HCT116 (cell line): ENCODE measurements around the gene HSPA9. TPM values are rescaled to one million over a fixed set of nuclear protein-coding genes. Genes with fewer than 3 reads are reported as not detected.

Source experiments
- ATAC-seq: fragments of 200-7000 bp; cut with Tn5 transposase; 2 replicates; pipeline ENCODE4 v1.9.1; 2020; ENCODE audit warnings: mild to moderate bottlenecking, moderate library complexity
- BruUV-seq: library from RNA; stranded (reverse); fragments of 400-500 nt; replicated peaks from 2 replicates; lab custom pipeline; 2021; lab: Mats Ljungman, UMichigan
- CTCF ChIA-PET: fragments of 300-600 bp; sonication (Branson Sonifier 250); formaldehyde crosslinking; loops from one replicate; lab custom pipeline; 2021; ENCODE audit warnings: antibody characterized with exemption; lab: Charles Lee
- POLR2A ChIA-PET: fragments of 300-600, 350-600 bp; sonication (Branson Sonifier 250); formaldehyde crosslinking; loops from one replicate; lab custom pipeline; 2021; ENCODE audit warnings: antibody characterized with exemption; lab: Charles Lee
- RAD21 ChIA-PET, 2 experiments: fragments of 300-600 bp; sonication (Branson Sonifier 250); formaldehyde crosslinking; loops; one replicate each; lab custom pipeline; 2023; ENCODE audit warnings: low total read pairs in 2 of 2; ENCODE audit not compliant: uncharacterized antibody in 2 of 2, unreplicated experiment in 2 of 2, low non-redundant PET in 1 of 2; lab: Charles Lee
- DNase-seq: peaks from one replicate; pipeline ENCODE4 v3.0.0-alpha.2; 2010; ENCODE audit warnings: low read depth, low spot score
- H2AFZ ChIP-seq: fragments of 200-600 bp; shearing (Covaris generic), sonication (generic); 2 replicates; pipeline ENCODE4 v1.6.1; 2017; ENCODE audit warnings: low read depth, mixed run types, mixed read lengths, antibody characterized with exemption, low read length; ENCODE audit not compliant: poor library complexity, severe bottlenecking
- H3K27ac ChIP-seq: 2 replicates; pipeline ENCODE4 v1.5.1; 2012; ENCODE audit warnings: low read depth, low read length
- H3K27me3 ChIP-seq: fragments of 200-600 bp; sonication (generic); 2 replicates; pipeline ENCODE4 v1.6.1; 2016; ENCODE audit warnings: mixed run types, low read length, mixed read lengths; ENCODE audit not compliant: insufficient read depth
- H3K36me3 ChIP-seq, 2 experiments: fragments of 200-500 bp in 1 of 2; fragments of 200-600 bp in 1 of 2; sonication (Bioruptor generic) in 1 of 2; sonication (generic) in 1 of 2; 2 replicates each; pipeline versions ENCODE4 v1.5.1 to v1.6.1; 2014 to 2016; ENCODE audit warnings: low read length in 2 of 2, inconsistent platforms in 1 of 2, mixed read lengths in 1 of 2, mixed run types in 1 of 2; ENCODE audit not compliant: insufficient read depth in 2 of 2, control insufficient read depth in 1 of 2
- H3K4me1 ChIP-seq, 2 experiments: fragments of 200-600 bp in 1 of 2; sonication (generic) in 1 of 2; 2 replicates each; pipeline versions ENCODE4 v1.5.1 to v1.6.1; 2012 to 2017; ENCODE audit warnings: low read length in 2 of 2, inconsistent platforms in 1 of 2, mild to moderate bottlenecking in 1 of 2, mixed read lengths in 1 of 2, mixed run types in 1 of 2, moderate library complexity in 1 of 2; ENCODE audit not compliant: insufficient read depth in 2 of 2, control insufficient read depth in 1 of 2
- H3K4me2 ChIP-seq: fragments of 200-600 bp; sonication (generic); 2 replicates; pipeline ENCODE4 v1.6.1; 2017; ENCODE audit warnings: mixed run types, low read length, mixed read lengths
- H3K4me3 ChIP-seq, 2 experiments: fragments of 200-600 bp in 1 of 2; sonication (generic) in 1 of 2; replicated peaks in 1 of 2; 2 replicates each; pipeline ENCODE4 v1.5.1; 2011 to 2016; ENCODE audit warnings: low read length in 2 of 2, control low read depth in 1 of 2, low read depth in 1 of 2, mild to moderate bottlenecking in 1 of 2, mixed read lengths in 1 of 2, mixed run types in 1 of 2
- H3K79me2 ChIP-seq: fragments of 200-600 bp; sonication (generic); 2 replicates; pipeline ENCODE4 v1.6.1; 2017; ENCODE audit warnings: mild to moderate bottlenecking, mixed run types, low read length, moderate library complexity, mixed read lengths; ENCODE audit not compliant: insufficient read depth
- H3K9ac ChIP-seq: fragments of 200-600 bp; sonication (generic); 2 replicates; pipeline ENCODE4 v1.6.1; 2016; ENCODE audit warnings: low read length, mixed read lengths
- H3K9me2 ChIP-seq: fragments of 200-600 bp; sonication (generic), shearing (Covaris generic); 2 replicates; pipeline ENCODE4 v1.6.1; 2017; ENCODE audit warnings: mixed run types, mild to moderate bottlenecking, moderate library complexity; ENCODE audit not compliant: insufficient read depth
- H3K9me3 ChIP-seq, 2 experiments: fragments of 200-500 bp in 1 of 2; fragments of 200-600 bp in 1 of 2; sonication (Bioruptor generic) in 1 of 2; sonication (generic) in 1 of 2; 2 replicates each; pipeline ENCODE4 v1.6.1; 2014 to 2017; ENCODE audit warnings: low read length in 2 of 2, mixed read lengths in 2 of 2, inconsistent platforms in 1 of 2, low read depth in 1 of 2, mild to moderate bottlenecking in 1 of 2, mixed run types in 1 of 2, moderate library complexity in 1 of 2; ENCODE audit not compliant: control insufficient read depth in 1 of 2, insufficient read depth in 1 of 2
- H4K20me1 ChIP-seq: fragments of 200-600 bp; sonication (generic), shearing (Covaris generic); 2 replicates; pipeline ENCODE4 v1.6.1; 2017; ENCODE audit warnings: mixed run types, mild to moderate bottlenecking, moderate library complexity; ENCODE audit not compliant: insufficient read depth
- CBX3 ChIP-seq: IDR thresholded peaks from 2 replicates; pipeline ENCODE4 v1.6.1; 2012; ENCODE audit warnings: low read depth
- CEBPB ChIP-seq: IDR thresholded peaks from 2 replicates; pipeline ENCODE4 v1.6.1; 2012; ENCODE audit warnings: low read depth
- EGR1 ChIP-seq: IDR thresholded peaks from 2 replicates; pipeline ENCODE4 v1.6.1; 2012; ENCODE audit warnings: low read depth
- ELF1 ChIP-seq: IDR thresholded peaks from 2 replicates; pipeline ENCODE4 v1.6.1; 2012; ENCODE audit warnings: low read depth, borderline replicate concordance
- EZH2phosphoT487 ChIP-seq: fragments of 200-600 bp; IDR thresholded peaks from 2 replicates; pipeline ENCODE4 v1.6.1; 2018; ENCODE audit warnings: antibody characterized with exemption, borderline replicate concordance
- JUND ChIP-seq: IDR thresholded peaks from 2 replicates; pipeline ENCODE4 v1.6.1; 2012
- POLR2AphosphoS5 ChIP-seq: IDR thresholded peaks from 2 replicates; pipeline ENCODE4 v1.6.1; 2011; ENCODE audit warnings: mild to moderate bottlenecking, low read depth, low read length, moderate library complexity
- REST ChIP-seq: IDR thresholded peaks from 2 replicates; pipeline ENCODE4 v1.6.1; 2012; ENCODE audit warnings: low read depth
- SIN3A ChIP-seq: IDR thresholded peaks from 2 replicates; pipeline ENCODE4 v1.6.1; 2012; ENCODE audit warnings: low read depth
- TCF7L2 ChIP-seq: IDR thresholded peaks from 2 replicates; pipeline ENCODE4 v1.7.0; 2011; ENCODE audit warnings: borderline replicate concordance, inconsistent platforms; ENCODE audit not compliant: insufficient read depth, insufficient read length; ENCODE audit errors: extremely low read depth
- ZFX ChIP-seq: fragments of 450-650 bp; IDR thresholded peaks from 2 replicates; pipeline ENCODE4 v1.6.1; 2017
- intact Hi-C: fragments of 100-400 bp; cut with micrococcal nuclease; formaldehyde crosslinking; loops from 2 replicates; pipeline ENCODE4 v1.10.0; 2022
- total RNA-seq: library from RNA; stranded (reverse); gene quantifications from one replicate; pipeline ENCODE4 v1.2.1, GENCODE V29; 2021; ENCODE audit not compliant: unreplicated experiment
- TF ChIP-seq, protein P1 (sequence below): IDR thresholded peaks from 2 replicates; pipeline ENCODE4 v1.6.1; 2012
- TF ChIP-seq, protein P2 (sequence below): IDR thresholded peaks from 2 replicates; pipeline ENCODE4 v1.6.1; 2012

Gene HSPA9
- total RNA-seq, 1 experiment from 2014 or later, result 486 TPM

- Histone ChIP-seq H3K4me3 (no peak overlapping the region), H3K79me2 (no peaks in the 10 kb centered on the region), H2AFZ (no peak overlapping the region), H3K36me3 (no peaks in the 10 kb centered on the region), H3K9me2 (no peaks in the 10 kb centered on the region), H3K4me1 (peaks cover 0 to 5% of the 10 kb centered on the region in 2 experiments; a peak in 1 of 4 replicates), H3K4me2 (no peak overlapping the region), H3K27me3 (no peaks in the 10 kb centered on the region), H3K9ac (no peak overlapping the region), H3K9me3 (no peaks in the 10 kb centered on the region), H3K27ac (no peak overlapping the region), H4K20me1 (no peaks in the 10 kb centered on the region)
- CTCF ChIA-PET, result interaction anchor here (0.6 kb wide), 1 partner anchor 12 kb away, joined by 3 read pairs; no protein-coding TSS in a partner anchor
- POLR2A ChIA-PET, result no interaction called here
- RAD21 ChIA-PET, result no interaction called here
- intact Hi-C loops, result no loop called here
- no peak for DNase-seq
- ATAC-seq, result no peak
- no TSS peak for BruUV-seq
- TF ChIP-seq EGR1, result no peak
- TF ChIP-seq, protein P1, sequence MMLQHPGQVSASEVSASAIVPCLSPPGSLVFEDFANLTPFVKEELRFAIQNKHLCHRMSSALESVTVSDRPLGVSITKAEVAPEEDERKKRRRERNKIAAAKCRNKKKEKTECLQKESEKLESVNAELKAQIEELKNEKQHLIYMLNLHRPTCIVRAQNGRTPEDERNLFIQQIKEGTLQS, result no peak
- TF ChIP-seq TCF7L2, result no peak
- no peak for TF ChIP-seq CBX3
- no peak for TF ChIP-seq ELF1
- TF ChIP-seq, protein P2, sequence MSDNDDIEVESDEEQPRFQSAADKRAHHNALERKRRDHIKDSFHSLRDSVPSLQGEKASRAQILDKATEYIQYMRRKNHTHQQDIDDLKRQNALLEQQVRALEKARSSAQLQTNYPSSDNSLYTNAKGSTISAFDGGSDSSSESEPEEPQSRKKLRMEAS, result no peak
- no peak for TF ChIP-seq CEBPB
- TF ChIP-seq JUND, result no peak
- no peak for TF ChIP-seq EZH2phosphoT487
- no peak for TF ChIP-seq POLR2AphosphoS5
- TF ChIP-seq REST, result no peak
- TF ChIP-seq ZFX, result no peak
- no peak for TF ChIP-seq SIN3A
These were observed 30.2 kb upstream of the HSPA9 start for GRCh38 chr5:138605254-138605972.
